Activated CD8-positive, alpha-beta memory T cell treated with anti-CD3 and anti-CD28 coated beads, Interleukin-2, amount 50 U/mL, for 48 hours (primary cell): Measurements from ENCODE around the gene TRIM43.
"Not testable (repeated sequence)": the region's sequence is repeated elsewhere in the genome, so short reads cannot be mapped to it uniquely, and the experiment has no call there.

Experiments used
- DNase-seq: peaks from one replicate; pipeline ENCODE4 v3.0.0-alpha.2; 2020

TRIM43 gene

GRCh38 chr2:95642360-95642759 is 50.6 kb downstream of the TRIM43 start:
- not testable (repeated sequence) for DNase-seq

DNA sequence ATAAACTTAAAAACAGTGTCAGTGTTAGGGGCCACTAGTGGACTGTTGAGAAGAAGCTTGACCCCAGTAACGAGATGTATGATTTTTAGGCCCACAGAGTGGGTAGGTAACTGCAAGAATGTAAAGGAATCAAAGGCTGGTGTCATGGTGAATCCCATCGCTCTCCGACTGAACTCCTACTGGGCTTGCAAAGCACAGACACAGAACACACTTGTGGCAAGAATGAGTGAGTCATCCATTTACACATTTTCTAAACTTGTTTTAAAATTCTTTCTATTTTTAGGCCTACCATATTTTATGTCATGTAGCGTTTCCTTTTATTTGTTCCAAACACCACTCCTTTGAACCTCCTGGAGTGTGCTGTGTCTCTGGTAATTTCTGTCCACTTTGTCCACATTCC is 51.1 kb downstream of the TRIM43 start:
- DNase-seq = not testable (repeated sequence)

DNA sequence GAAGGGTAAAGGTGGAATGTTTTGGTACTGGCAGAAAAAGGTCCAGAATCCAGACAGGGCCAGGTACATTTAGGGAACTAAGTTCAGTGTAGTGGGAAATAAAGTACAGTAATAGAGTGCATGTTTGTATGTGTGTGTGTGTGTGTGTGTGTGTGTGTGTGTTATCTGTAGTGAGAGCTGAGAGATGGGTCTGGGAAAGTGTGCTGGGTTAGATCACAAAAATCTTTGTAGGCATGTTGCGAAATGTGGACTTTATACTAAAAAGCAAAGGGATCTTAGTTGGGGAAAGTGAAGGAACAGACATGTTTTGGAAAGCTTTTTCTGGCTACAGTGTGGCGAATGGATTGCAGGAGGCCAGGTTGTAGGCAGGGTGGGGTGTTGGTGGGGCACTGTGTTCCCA is 53.5 kb downstream of the TRIM43 start:
- not testable (repeated sequence) for DNase-seq

DNA sequence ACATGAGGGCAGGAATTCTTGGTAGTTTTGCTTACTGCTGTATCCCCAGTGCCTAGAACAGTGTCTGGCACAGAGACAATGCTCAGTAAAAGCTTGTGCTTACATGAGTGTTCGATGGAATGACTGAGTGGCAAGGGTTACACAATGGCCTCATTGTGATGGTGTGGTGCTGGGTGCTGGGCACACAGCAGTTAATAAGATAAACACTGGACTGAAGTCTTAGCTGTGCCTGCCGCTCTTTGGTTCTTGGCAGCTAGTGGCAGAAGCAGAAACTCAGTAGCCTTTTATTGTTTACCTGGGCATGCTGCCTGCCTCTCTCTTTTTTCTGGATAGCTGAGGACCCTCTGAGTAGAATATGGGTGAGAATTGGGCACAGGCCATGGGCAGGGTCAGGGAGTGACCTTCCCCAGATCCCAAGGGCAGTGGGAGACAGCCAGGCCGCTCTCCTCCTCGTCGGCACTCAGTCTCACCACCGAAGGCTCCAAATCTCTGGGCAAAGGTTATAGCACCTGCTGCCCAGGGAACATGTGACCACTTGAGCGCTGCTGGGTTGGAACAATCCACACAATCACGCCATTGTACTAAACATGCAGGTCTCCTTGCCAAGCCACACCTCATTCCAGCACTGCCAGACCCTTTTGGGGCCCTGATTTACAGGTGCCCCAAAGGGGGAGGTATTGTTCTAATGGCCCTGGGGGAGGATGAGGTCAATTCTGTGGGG is 54.6 kb downstream of the TRIM43 start:
- not testable (repeated sequence) for DNase-seq

GRCh38 chr2:95648894-95649544 is 57.2 kb downstream of the TRIM43 start:
- not testable (repeated sequence) for DNase-seq
